Measurements from ENCODE around the gene SEPTIN3.
A peak's percentile ranks its signal among the peaks of the same experiment; 100 is the strongest.
"Not testable (repeated sequence)": the region's sequence is repeated elsewhere in the genome, so short reads cannot be mapped to it uniquely, and the experiment has no call there.

SEPTIN3 gene

GRCh38 chr22:41940832-41941765, 28.1 kb upstream of the SEPTIN3 start:
- DNase-seq, result peak; percentile 85

- DNase-seq, result no peak
Observed at GRCh38 chr22:41943661-41944209, 25.5 kb upstream of the SEPTIN3 start.

- DNase-seq, result peak; percentile 84
Observed at GRCh38 chr22:41946629-41947423, 22.4 kb upstream of the SEPTIN3 start, which contains the start of gene CENPM. Gene CENPM (minus strand): TSS chr22:41947152. CDS start chr22:41947076, 76 bp downstream.

- DNase-seq, result no peak
Observed at GRCh38 chr22:41947424-41948080, 21.7 kb upstream of the SEPTIN3 start.

DNA sequence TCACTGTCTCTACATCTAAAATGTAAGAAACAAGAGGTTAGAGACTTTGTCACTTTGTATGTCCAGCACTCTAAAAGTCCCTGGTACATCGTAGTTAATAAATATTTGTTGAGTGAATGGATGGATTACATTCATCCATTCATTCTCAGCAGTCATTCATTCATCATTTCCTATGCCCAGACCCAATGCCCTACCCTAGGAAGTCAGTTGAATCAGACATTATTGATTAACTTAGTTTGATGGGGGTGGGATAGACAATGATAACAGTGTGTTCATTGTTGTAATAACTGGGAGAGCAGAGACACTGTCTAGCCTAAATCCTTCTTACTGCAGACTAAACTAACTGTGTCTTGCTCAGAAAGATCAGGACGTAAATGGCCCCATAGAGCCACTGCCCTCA, 21.1 kb upstream of the SEPTIN3 start:
- DNase-seq, result no peak

DNA sequence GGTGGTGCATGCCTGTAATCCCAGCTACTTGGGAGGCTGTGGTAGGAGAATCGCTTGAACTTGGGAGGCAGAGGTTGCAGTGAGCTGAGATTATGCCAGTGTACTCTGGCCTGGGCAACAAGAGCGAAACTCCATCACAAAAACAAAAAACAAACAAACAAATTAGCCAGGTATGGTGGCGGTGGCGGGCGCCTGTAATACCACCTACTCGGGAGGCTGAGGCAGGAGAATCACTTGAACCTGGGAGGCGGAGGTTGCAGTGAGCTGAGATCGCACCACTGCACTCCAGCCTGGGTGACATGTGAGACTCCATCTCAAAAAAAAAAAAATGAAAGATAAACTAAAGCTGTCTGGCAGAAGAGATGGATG, 20.3 kb upstream of the SEPTIN3 start:
- DNase-seq, result not testable (repeated sequence)

- no peak for DNase-seq
Observed at GRCh38 chr22:41949297-41949965, 19.8 kb upstream of the SEPTIN3 start.

DNA sequence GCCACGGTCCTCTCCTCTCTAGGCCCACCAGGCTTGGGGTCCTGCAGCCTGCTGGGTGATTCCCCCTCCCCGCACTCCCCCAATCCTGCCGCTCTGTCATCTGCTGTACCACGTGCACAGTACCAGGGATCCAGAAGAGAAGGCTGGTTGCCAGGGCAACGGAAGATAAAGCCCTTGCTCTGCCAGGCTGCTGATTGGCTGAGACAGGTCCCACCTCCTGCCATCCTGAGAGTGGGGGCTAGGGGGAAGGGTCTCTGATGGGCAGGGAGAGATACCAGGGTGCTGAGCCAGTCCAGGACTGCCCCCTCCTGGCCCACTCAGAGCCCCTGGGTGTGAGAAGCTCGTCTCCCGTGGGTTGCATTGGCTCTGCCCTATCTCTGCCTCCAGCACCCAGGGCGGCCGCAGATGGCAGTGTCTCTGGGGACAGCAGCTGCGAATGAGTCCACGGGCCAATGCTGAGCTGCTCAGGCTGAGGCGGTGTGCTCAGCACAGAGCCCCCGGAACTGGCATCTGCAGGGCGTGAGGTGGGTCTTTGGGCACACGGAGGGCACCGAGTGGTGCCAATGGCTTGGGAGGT, 17.3 kb upstream of the SEPTIN3 start, which contains the start of gene SMIM45:
SMIM45 (plus strand) TSS at position 253 of the 577 bp plus-strand sequence.
- no peak for DNase-seq

- DNase-seq, result no peak
Observed at GRCh38 chr22:41952713-41953112, 16.5 kb upstream of the SEPTIN3 start.

GRCh38 chr22:41957941-41958556, 11.2 kb upstream of the SEPTIN3 start:
- DNase-seq, result no peak

DNA sequence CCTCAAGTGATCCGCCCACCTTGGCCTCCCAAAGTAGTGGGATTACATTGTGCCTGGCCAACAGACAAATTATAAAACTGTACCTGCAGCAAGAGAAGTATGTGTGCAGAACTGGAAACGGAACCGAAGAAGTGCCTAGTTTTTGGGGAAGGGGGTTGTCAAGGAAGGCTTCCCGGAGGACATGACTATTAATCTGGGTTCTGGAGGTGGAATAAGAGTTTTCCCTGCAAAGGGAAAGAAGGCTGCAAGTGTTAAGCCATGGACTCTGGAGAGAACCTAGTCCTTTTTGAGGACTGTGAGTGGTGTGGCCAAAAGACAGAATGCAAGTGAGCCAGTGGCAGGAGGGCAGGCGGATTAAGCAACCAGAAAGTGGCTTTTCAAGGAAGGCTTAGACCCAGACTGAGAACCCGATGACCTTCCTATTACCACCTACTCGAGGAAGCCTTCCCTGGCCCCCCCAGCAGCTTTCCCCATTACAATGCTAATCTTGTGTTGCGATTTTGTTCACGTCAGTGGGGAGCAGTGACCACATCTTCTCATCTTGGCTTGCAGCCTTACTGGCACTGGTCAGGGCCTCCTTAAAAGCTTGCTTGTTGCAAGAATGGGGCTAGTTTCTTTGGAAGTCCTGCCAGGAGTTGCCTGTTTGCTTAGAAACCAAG, 5.7 kb upstream of the SEPTIN3 start:
- no peak for DNase-seq

DNA sequence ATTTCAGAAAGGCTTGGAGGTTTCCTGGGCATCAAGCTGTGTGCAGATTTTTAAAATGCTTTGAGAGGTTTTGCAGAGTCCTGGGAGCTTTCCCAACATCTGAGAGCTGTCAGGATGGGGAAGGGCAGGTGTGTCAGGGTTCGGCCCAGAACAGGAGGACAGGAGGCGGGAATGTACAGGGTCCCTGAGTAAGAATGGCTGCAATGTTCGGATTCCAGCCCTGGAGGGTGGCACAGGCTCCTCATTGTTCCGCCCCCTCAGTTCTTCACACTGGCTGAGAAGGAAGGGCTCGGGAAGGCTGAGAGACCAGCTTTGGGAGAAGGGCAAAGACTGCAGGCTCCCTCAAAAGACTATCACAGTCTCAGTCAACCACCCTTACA, 5.1 kb upstream of the SEPTIN3 start:
- DNase-seq, result no peak

- no peak for DNase-seq
Observed at GRCh38 chr22:41966225-41966606, 3.0 kb upstream of the SEPTIN3 start.

DNA sequence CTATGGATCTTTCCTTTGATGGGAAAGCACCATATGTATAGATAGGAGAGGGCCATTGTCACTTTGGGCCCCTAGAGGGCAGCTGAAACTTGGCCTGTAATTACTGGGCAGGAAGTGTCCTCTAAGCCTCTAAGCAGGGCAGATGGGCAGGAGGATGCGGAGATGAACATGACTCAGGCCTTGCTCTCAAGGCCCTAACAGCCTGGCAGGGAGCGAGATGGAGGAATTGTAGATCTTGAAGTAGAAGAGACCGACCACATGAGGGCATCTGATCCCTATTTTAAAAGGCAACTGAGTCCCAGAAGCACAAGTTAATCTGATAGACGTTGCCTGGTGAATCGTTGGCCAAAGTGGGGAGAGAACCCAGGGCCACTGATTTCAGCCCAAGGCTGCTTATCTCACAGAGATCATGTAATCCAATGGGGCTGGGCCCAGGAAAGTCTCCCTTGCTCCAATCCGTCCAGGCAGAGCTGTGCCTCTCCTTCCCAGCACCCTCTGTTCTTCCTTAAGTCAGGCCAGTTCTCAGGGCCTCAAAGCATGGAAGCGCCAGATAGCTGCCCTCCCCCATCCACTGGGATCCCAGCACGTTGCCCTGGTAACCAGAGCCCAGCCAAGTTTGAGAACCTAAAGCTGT, 2.5 kb upstream of the SEPTIN3 start:
- peak; percentile 49 for DNase-seq

DNA sequence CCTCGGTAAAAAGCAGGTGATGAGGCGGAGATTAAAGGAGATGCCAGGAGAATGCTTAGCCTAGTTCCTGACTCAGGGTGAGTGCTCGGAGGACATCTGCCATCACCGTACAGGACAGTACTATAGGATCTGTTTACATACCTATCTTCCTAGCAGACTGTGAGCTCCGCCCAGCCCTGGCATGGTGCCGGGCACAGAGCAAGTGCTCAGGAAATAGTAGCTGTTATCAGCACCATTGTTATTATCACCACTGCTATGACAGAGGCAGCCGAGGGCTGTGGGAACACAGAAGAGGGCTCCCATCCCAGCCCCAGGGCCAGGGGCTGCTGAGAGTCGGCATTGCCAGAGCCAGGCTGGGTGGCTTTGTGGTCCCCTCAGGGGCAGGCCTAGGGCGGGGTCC, 642 bp upstream of the SEPTIN3 start:
- no peak for DNase-seq

GRCh38 chr22:41970601-41971000, 1.4 kb downstream of the SEPTIN3 start:
- DNase-seq, result no peak

- no peak for DNase-seq
Observed at GRCh38 chr22:41971431-41971830, 2.2 kb downstream of the SEPTIN3 start.

DNA sequence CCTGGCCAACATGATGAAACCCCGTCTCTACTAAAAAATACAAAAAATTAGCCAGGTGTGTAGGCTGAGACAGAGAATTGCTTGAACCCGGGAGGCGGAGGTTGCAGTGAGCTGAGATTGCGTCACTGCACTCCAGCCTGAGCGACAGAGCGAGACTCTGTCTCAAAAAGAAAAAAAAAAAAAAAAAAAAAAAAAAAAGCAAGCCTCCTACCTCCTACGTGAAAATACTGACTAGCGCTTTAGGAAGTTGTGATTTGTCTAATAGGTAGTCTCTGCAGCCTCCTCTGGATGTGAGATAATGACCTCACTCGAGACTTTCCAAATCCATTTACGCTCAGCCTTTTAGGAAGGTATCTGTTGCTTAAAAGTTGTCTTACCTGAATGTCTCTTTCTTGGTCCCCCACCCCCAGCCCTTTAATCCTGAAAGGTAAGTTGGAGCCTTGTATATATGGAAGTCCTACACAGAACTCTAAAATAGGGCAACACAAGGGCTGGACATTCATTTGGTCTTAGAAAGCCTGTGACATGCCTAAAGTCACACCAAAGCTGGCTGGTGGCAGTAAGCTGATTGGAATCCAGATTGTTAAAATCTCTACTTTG, 5.5 kb downstream of the SEPTIN3 start:
- no peak for DNase-seq

DNA sequence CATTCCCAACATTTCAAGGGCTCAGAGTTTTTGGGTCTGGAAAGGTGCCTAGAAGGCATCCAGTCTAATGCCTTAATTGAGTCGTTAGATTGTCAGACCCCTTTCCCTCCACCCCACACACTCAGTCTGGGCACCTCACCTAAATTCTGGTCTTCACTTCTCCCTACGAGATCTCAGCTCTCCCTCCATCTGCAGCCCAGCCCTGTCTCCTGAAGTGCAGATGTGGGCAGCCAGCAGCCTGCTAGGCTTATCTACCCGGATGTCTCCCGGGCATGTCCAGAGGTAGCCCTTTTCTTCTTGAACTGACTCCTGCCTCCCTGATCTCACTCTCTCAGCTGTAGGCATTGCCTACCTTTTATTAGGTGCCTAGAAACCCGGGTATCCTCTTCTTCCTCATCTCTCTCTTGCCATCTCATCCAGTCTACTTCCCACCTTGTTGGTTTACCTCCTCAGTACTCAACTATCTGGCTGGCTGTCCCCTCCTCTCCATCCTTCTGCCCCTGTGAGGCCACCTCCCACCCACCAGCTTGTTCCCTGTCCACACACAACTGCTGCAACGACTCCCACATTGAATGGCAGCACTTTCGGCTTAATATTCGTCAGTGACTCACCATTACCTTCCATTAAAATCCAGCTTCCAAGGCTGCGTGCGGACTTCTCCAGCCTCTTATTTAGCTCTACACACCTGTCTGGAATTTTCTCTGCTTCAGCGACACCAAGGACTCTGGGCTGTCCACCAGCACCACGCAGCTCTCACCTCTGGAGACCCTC, 6.2 kb downstream of the SEPTIN3 start:
- no peak for DNase-seq

Data from central memory CD4-positive, alpha-beta T cell (primary cell).